Kasumi-1 (cell line): ENCODE measurements around the gene CEP41.

Experiments
- DNase-seq, 2 experiments: peaks; one replicate each; lab custom pipeline; 2025; lab: John Stamatoyannopoulos, UW

Gene CEP41

GRCh38 chr7:130350945-130351790 is 89.6 kb downstream of the CEP41 start:
- DNase-seq, result no peak

- DNase-seq, result no peak
Observed at GRCh38 chr7:130349911-130350782, 90.7 kb downstream of the CEP41 start.

- no peak for DNase-seq
Observed at GRCh38 chr7:130346941-130347340, 93.9 kb downstream of the CEP41 start.

- no peak for DNase-seq
Observed at GRCh38 chr7:130346177-130346905, 94.5 kb downstream of the CEP41 start.

GRCh38 chr7:130345725-130346124 is 95.1 kb downstream of the CEP41 start:
- DNase-seq, result no peak

- no peak for DNase-seq
Observed at GRCh38 chr7:130345136-130345535, 95.7 kb downstream of the CEP41 start.

GRCh38 chr7:130344271-130344866 is 96.4 kb downstream of the CEP41 start, which contains the start of gene CPA5:
CPA5 (plus strand) TSS chr7:130344816; CDS start chr7:130346486, 1,670 bp downstream.
- no peak for DNase-seq
